CD1c-positive myeloid dendritic cell (primary cell): Measurements from ENCODE around the gene RGR.
"Not testable (repeated sequence)": the region's sequence is repeated elsewhere in the genome, so short reads cannot be mapped to it uniquely, and the experiment has no call there.

Experiments
- DNase-seq: peaks from one replicate; pipeline ENCODE4 v3.0.0-alpha.2; 2016; ENCODE audit errors: extremely low spot score

RGR gene

GRCh38 chr10:84257343-84258020 lies 12.6 kb downstream of the RGR start:
- no peak for DNase-seq

DNA sequence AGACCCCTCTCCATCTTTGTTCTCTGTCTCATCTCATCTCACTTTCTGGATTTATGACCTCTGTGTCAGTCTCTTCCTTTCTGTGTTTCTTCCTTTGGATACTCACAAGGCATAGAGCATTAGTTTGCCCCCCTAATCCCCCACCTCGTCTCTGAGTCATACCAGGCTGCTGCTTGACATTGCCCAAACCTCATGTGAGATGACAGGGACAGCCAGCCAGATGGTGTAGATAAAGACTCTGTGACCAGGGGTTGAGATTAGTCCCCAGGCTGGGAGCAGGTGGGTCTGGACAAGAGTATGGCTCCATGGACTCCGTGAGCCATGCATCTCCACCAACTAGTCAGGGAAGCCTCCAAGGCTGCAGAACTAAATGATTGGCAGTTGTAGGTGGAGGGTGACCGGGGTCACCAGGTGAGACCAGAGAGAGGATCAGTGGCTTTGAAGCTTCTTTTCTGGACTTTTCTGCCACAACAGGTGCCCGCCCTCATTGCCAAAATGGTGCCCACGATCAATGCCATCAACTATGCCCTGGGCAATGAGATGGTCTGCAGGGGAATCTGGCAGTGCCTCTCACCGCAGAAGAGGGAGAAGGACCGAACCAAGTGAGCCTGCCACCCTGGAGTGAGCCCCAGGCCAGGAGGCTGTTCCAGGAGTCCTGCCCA lies 13.3 kb downstream of the RGR start:
- DNase-seq = no peak

GRCh38 chr10:84261236-84261915 lies 16.5 kb downstream of the RGR start:
- DNase-seq = no peak

DNA sequence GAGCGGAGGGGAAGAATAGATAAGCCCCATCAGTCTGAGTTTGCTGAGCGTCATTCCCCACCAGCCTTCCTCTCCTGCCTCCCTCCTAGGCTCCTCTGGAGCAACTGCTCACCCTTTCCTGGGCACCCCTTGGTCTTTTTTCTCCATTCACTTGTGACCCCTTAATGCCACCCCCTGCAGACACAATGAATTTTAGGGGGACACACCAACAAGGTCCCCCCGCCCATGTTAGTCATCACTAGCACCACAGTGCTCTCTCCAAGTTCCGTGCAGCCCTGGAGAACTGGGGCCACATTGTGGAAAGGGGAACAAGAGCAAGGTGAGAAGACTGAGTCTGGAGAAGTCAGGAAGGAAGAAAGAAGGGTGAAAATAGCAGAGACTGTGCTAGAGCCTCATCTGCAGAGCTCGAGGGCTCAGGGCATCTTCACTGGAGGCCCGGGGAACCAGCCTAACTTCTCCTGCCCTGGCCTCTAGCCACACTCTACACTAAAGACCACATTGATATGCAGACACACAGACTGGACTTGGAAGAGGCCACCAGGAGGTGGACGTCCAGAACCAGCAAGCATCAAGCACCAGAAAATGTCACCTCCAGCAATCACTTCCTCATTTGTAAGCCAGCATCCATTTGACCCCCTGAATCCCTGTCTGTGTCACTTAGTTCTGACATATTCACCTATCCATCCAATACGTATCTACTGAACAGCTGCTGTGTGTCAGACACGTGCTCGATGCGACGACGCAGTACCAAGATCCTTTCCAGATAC lies 17.5 kb downstream of the RGR start:
- no peak for DNase-seq

DNA sequence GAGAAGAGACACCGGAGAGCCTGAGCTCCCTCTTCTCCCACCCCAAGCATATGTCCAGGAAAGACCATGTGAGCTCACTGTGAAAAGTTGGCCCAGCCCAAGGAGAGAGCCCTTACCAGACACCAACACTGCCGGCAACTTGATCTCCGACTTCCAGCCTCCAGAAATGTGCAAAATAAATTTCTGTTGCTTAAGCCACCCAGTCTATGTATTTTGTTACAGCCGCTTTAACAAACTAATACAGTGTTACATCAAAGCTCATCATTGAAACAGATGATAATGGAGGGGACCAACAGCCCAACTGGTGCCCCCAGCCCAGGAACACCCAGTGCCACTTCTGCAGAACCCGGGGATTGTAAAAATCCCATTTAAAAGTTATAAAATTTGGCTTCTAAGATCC lies 18.9 kb downstream of the RGR start:
- no peak for DNase-seq

DNA sequence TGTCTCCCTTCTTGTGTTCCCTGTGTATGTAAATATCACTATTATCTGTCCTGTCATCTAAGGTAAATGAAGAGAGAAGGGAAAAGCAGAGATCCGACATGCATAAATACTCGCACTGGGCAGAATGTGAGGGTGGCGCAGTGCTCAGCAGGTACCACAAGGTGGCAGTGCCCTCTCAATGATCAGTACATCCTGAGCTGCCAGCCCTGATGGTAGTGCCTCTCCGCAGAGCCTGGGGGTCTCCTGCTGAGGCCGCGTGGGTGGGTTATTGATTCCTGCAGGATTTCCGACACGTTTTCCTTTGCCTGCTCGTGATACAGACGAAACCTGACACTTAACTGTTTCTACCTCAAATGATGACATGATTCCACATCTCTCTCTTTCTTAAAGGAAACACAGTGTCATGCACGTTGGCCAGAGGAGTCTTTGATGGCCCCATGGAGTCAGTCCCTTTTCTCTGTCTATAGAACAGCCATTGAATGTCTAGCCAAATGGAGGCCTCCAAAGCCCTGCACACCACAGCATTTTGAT lies 19.8 kb downstream of the RGR start:
- peak; percentile 57 for DNase-seq

DNA sequence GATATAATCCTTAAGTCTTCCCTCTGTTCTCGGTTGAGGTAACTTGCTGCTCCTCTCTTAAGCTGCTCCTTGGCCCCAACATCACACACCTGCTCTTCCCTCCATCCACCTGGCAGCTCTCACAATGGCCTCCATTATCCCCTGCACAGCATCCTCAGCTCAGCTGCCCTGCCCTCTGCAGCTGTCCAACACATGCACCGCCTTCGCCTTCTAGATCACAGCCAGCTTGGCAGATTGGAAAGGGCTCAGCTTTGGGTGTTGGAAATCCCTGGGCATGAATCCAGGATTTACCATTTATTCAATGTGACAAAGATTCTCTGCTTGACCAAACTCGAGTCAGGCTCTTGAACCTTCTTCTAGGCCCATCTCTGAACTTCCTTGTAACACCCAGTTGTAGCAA lies 20.6 kb downstream of the RGR start:
- no peak for DNase-seq

- DNase-seq = peak; percentile 63
These were observed 22.8 kb downstream of the RGR start for GRCh38 chr10:84267503-84268126.

DNA sequence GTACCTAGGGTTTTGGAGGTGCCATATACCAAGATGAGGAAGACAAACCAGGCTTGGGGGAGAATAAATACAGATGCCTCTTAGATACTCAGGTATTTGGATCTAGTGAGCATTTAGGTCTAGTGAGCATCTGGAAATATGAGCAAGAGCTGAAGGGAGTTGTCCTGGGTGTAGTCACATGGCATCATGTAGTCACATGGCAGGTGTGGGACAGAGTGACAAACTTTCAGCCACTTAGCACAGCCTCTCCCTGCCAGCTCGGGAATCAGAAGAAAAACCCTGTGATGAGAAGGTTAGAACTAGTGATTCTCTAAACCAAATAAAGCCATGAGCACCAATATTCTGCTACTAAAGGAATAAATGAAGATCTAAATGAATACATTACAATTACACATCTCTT lies 24.3 kb downstream of the RGR start:
- no peak for DNase-seq

DNA sequence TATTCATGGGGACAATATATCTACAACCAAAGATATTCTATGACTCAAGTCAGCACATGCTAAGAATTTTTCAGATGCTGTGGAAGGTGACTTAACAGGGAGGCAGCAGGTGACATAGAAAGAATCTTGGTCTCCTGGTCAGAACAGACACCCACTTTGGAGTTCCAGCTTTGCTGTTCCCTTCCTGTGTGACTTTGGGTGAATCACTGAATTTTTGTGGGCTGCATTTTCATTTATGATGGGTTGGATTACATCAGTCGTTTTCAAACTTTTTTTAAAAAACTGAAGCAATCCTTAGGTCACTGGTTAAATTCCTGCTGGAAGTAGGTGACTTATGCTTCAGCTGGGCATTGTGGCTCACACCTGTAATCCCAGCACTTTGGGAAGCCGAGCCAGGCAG lies 24.9 kb downstream of the RGR start:
- no peak for DNase-seq

GRCh38 chr10:84270708-84271107 lies 25.9 kb downstream of the RGR start:
- no peak for DNase-seq

- not testable (repeated sequence) for DNase-seq
These were observed 35.1 kb downstream of the RGR start for GRCh38 chr10:84279876-84280475.

DNA sequence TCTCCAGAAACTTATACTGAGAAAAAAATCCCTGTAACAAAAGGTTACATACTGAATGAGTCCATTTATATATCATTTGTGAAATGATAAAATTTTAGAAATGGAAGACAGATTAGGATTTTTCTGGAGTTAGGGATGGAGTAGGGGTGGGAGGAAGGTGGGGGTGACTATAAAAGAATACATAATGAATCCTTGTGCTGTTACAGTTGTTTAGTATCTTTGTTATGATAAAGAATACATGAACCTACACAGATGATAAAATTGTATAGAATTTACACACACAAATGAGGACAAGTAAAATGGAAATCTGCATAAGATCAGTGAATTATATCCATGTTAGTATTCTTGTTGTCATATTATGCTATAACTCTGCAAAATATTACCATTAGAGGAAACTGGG lies 41.8 kb downstream of the RGR start:
- no peak for DNase-seq

GRCh38 chr10:84288151-84288550 lies 43.3 kb downstream of the RGR start:
- no peak for DNase-seq

- DNase-seq = no peak
These were observed 44.8 kb downstream of the RGR start for GRCh38 chr10:84289521-84290200.

GRCh38 chr10:84290235-84290634 lies 45.4 kb downstream of the RGR start:
- no peak for DNase-seq

GRCh38 chr10:84291384-84291783 lies 46.5 kb downstream of the RGR start:
- DNase-seq = peak; percentile 38

DNA sequence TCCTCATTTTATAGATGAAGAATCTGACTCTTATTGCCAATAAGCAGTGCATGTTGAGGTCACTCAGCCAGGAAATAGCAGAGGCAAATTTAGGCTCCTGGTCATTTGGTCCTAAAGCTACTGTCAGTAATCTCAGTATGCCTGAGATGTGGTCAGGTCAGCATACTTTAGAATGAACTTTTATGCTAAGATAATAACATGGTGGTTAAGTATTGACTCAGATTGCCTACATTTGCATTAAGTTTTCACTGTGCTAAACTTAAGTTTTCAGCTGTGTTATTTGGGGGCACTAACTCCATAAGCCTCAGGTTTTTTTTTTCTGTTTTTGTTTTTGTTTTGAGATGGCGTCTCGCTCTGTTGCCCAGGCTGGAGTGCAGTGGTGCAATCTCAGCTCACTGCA lies 47.6 kb downstream of the RGR start:
- DNase-seq = no peak

DNA sequence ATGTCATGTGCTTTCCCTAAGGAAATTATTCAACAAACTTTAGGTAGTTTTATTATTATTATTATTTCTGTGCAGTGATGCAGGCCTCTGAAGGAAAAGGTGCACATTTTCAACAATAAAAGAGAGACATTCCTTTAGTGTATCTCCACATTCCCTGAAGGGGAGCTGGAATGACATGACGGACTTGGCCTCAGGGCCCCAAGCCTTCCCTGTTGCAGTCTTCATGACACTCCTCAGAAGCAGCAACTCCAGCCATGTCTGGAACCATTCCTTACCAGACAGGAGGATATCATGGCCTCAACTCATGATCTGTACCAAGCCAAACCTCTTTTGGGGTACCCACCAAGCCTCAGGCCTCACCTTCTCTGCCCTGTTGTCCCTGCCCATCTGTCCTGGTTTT lies 48.3 kb downstream of the RGR start:
- no peak for DNase-seq

GRCh38 chr10:84293574-84294016 lies 48.7 kb downstream of the RGR start:
- peak; percentile 42 for DNase-seq
